Measurements from ENCODE around the gene DYNLT1.
"Not testable (repeated sequence)": the region's sequence is repeated elsewhere in the genome, so short reads cannot be mapped to it uniquely, and the experiment has no call there.

DYNLT1 gene

GRCh38 chr6:158644231-158645063 is at the start of gene DYNLT1:
DYNLT1 (minus strand) TSS chr6:158644743; CDS start chr6:158644708, 35 bp downstream.
- DNase-seq, result peak; percentile 93

- no peak for DNase-seq
These were observed 44.3 kb upstream of the DYNLT1 start for GRCh38 chr6:158688860-158689259.

GRCh38 chr6:158687506-158687905 is 43.0 kb upstream of the DYNLT1 start:
- DNase-seq, result no peak

GRCh38 chr6:158686791-158687381 is 42.3 kb upstream of the DYNLT1 start:
- DNase-seq, result peak; percentile 88

GRCh38 chr6:158686311-158686710 is 41.8 kb upstream of the DYNLT1 start:
- no peak for DNase-seq

GRCh38 chr6:158684745-158685324 is 40.3 kb upstream of the DYNLT1 start:
- no peak for DNase-seq

GRCh38 chr6:158684311-158684710 is 39.8 kb upstream of the DYNLT1 start:
- DNase-seq, result no peak

- no peak for DNase-seq
These were observed 35.9 kb upstream of the DYNLT1 start for GRCh38 chr6:158680481-158680880.

GRCh38 chr6:158680015-158680414 is 35.5 kb upstream of the DYNLT1 start:
- DNase-seq, result no peak

- no peak for DNase-seq
These were observed 33.5 kb upstream of the DYNLT1 start for GRCh38 chr6:158677906-158678578.

- DNase-seq, result not testable (repeated sequence)
These were observed 32.6 kb upstream of the DYNLT1 start for GRCh38 chr6:158677094-158677493.

- DNase-seq, result no peak
These were observed 30.0 kb upstream of the DYNLT1 start for GRCh38 chr6:158674342-158675131.

GRCh38 chr6:158672726-158673125 is 28.2 kb upstream of the DYNLT1 start:
- no peak for DNase-seq

- DNase-seq, result not testable (repeated sequence)
These were observed 27.6 kb upstream of the DYNLT1 start for GRCh38 chr6:158672119-158672518.

GRCh38 chr6:158669145-158670035 is 24.8 kb upstream of the DYNLT1 start:
- DNase-seq, result no peak

- DNase-seq, result no peak
These were observed 24.2 kb upstream of the DYNLT1 start for GRCh38 chr6:158668707-158669103.

- DNase-seq, result no peak
These were observed 22.9 kb upstream of the DYNLT1 start for GRCh38 chr6:158667360-158667981.

GRCh38 chr6:158666628-158667359 is 22.3 kb upstream of the DYNLT1 start:
- peak; percentile 88 for DNase-seq

- no peak for DNase-seq
These were observed 20.8 kb upstream of the DYNLT1 start for GRCh38 chr6:158665332-158665731.

- no peak for DNase-seq
These were observed 19.2 kb upstream of the DYNLT1 start for GRCh38 chr6:158663625-158664165.

Data from hematopoietic multipotent progenitor cell treated with erythropoietin and hydrocortisone succinate and interleukin-3 and kit ligand, for 4 days (in vitro differentiated cells).